ENCODE data around the gene EMILIN2.
"Not testable (repeated sequence)": the region's sequence is repeated elsewhere in the genome, so short reads cannot be mapped to it uniquely, and the experiment has no call there.

The EMILIN2 gene

DNA sequence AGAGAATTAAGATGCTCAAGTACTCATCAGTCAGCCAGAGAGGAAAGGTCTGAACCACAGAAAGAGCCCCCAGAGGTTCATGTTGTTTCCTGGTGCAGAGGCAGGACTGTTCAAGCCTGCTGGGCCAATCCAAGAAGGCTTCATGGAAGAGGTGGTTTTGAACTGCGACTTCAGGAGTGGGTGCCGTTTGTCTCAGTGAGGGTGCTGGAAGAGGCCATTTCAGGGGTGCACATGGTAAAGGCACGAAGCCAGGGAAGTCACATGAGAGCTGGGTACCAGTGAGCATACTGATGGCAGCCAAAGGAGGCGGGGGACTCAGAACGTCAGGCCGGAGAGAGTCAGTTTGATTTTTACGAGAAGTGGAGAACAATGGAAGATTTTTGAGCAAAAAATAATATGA lies 55.5 kb downstream of the EMILIN2 start:
- no peak for DNase-seq

DNA sequence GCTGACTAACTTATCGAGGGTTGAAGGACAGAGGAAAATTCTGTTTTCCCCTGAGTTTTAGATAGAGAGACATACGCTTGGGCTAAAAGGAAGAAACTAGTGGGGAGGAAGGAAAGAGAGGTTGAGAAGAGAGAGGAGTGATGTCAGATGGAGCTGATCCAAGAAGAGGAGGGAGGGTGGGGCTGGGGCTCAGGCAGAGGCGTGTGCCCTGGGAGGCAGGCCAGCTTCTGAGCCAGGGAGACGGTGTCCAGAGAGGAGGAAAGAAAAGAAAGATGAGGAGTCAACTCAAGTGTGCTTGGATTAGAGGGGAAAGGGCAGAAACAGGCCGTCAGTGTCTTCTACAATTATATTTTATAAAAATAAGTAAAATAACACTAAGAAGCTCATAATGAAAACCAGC lies 56.2 kb downstream of the EMILIN2 start:
- no peak for DNase-seq

DNA sequence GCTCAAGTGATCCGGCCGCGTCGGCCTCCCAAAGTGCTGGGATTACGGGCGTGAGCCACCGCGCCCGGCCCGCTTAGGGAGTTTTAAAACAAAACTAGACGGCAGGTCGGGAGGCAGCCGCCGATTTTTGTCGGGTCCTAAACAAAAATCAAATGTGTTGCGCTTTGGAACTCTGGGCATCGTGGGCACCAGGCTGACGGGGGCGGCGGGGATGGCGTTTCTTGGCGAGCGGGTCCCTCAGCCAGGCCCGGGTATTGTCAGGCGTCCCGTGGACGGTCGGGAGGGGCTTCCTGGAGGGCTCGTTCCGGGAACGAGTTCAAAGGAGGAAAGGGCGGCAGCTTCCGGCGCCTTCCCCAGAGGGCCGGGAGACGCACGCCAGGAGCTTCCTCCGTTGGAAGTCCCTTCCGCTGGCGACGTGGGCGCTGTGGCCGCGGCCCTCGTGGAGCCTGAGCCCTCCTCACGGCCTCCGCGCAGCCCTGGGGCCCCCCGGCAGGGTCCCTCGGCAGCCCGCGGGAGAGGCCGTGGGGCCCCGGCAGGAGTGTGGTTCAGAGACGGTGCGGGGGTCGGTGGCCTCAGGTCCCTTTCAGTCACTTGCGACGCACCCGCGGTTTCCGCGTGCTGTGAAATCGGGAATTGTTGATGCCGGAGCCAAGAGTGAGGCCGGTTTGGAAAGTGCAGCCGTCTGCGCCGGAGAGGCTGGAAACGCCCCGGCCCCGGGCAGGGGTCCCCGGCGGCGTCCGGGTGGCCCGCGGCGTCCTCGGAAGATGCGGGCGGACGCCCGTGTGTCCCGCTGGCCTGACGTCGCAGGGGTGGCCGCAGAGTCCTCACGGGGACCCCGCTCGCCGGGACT lies 59.3 kb downstream of the EMILIN2 start:
- peak; percentile 90 for DNase-seq

DNA sequence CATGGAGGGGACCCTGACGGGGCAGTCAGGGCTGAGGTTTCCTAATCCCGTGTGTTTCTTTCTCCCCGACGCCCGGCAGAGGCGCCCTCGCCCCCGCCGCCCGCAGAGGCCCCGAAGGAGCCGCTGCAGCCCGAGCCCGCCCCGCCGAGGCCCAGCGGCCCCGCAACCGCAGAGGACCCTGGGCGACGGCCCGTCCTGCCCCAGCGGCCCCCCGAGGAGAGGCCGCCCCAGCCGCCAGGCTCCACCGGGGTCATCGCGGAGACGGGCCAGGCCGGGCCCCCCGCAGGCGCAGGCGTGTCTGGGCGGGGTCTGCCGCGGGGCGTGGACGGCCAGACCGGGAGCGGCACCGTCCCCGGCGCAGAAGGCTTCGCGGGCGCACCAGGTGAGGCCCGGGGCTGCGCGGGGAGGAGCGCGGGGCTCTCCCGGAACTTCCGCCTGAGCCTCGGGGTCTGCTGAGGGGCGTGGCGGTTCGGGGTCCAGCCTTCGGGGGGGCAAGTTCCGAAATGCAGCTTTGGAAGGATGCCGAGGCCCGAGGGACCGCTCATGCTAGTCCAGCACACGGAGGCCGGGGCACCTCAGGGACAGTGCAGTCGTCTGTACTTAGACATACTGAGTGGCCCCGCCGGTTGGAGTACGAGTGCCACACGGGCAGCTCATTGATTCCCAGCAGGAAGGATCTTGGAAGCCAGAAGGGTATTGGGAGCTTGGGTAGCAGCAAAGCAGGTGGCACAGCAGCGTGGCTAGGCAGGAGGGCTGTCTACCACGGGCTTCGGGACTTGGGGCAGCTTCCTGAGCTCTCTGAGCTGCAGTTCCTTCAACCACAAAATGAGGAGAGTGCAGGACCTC lies 60.1 kb downstream of the EMILIN2 start:
- peak; percentile 81 for DNase-seq

DNA sequence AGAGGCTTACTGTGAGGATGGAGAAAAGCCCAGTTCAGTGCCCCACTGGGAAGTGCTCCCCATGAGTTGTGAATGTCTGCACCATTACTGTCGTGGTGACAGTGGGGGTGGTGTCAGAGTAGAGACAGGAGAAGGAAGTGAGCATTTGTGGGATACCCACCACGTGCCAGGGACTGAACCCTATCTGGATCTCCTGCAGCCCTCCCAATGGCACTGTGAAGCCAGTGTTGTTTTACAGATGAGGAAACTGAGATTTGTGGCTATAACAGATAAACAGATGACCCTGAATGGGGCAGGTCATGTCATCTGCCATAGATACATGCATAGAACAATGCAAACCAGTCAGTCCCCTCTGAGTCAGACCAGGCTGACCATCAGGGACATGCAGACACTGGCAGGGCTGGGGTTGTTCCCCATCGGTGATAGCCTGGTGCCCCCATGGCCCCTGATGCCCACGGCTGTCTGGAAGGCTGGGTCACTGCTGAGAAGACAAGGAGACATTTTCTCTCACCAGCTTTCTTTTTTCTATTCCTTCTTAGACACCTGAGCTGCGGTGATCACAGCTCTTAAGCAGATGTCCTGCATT lies 60.8 kb downstream of the EMILIN2 start:
- no peak for DNase-seq

DNA sequence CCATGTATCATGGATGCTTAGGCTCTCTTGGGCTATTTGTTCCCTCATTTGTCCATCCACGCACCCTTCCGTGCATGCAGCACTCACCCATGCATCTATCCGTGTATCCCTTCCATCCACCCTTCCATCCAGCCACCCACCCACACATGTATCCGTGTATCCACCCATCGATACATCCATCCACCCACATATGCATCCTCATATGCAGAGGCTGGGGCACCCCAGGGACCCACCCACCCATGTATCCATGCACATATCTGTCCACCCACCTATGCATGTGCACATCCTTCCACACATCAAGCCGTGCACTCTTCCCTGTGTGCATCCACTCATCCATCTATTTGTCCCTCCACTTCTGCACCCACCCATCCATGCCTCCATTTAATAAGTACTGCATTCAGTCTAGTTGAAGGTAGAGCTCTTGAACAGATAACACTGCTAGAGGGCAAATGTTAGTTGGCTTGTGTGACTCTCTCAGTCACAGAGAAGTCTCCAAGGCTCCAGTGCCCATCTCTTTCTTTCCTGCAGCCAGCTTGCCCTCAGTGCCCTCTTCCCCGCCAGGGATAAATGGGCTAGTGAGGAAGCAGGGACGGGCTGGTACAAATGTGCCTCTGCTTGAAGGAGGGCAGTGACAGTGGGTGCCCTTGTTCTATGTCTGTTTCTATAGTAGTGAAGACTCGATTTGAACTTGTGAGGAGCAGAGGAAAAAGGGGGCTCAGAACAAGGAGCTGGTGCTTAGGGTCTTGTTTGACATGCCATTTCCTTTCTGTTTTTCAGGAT lies 61.5 kb downstream of the EMILIN2 start:
- DNase-seq, result no peak

DNA sequence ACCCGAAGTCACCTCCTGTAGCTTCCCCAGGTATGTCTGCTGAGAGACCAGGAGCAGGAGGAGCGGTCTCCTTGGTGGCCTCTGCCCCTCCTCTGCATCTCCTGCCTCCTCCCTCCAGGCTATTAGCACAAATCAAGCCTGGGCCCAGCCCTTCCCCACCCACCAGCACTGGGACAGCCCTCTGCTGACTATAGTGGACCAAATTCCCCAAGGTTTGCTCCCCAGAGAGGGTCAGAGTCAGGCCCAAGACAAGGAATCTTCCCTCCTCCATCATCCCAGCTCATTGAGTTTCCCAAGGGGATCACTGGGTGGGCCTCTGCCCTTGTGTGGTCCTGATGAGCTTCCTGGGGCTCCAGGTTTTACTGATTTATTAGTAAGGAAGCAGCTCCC lies 62.1 kb downstream of the EMILIN2 start:
- no peak for DNase-seq

DNA sequence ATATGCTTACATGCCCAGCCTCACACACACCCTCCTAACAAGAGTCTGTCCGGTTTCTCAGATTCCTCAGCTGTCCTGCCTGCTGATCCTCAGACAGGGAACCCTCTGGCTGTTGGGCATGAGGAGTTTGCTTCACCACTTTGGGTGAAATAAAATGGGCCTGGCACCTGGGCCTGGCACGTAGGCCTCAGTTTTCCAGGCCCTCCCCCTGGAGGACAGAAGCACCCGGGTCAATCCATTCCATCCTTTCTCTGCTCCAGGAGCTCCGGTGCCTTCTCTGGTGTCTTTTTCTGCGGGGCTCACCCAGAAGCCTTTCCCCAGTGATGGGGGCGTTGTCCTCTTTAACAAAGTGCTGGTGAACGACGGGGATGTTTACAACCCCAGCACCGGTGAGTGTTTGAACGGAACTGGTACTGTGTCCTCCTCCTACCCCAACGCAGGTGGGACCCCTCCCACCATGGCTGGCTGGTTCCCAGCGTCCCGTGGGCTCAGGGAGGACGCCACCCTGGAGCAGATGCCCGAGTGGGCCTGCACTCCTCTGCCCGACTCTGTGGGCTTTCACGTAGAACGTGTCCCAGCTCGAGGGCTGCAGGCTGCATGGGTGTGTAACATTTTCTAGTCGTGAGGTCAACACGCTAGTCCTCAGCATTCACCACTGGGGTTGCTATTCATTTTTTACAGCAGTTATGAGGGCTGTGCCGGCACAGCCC lies 62.8 kb downstream of the EMILIN2 start:
- no peak for DNase-seq

DNA sequence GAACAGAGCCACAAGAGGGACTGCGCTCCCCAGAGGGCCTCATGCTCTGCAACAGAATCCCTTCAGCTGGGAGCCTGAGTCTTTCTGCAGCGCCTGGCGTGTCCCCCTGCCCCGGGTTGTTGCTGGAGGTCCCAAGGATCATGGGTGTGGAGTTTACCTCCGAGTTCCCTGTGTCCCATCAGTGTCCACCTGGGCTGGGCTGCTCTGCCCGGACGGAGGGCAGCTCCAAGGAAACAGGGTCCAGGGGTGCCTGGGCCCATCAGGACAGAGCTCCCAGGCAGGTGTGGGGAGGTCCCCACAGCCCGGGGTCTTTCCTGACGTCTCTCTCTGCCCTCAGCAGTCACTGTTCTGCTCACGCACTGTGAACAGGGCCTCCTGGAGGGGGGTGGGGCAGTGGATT lies 63.5 kb downstream of the EMILIN2 start:
- no peak for DNase-seq

DNA sequence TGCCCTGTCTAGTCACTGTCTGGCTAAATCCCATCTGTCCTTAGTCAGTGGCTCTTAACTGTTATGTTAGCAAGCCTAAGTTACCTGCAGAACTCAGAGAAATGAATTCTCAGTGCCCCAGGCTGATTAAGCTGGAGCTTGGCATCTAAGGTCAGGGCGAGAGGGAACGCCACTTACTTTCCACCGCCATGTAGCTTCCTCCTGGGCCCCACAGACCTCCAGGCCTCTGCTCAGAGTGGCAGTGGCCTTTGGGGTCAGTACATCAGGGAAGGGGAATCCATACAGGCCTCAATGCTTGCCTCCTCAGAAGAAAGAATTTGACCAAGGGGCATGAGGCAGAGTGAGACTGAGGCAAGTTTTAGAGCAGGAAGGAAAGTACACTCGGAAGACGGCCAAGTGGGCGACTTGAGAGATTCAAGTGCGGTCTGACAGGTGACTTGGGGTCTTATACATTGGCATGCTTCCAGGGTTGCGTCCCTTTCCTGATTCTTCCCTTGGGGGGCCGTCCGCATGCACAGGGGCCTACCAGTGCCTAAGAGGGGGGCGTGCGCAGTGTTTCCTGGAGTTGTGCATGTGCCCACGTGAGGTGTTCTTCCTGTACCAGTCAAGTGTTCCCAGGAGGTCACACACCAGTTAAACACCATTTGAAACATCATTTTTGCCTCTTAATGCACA lies 64.1 kb downstream of the EMILIN2 start:
- DNase-seq, result no peak

DNA sequence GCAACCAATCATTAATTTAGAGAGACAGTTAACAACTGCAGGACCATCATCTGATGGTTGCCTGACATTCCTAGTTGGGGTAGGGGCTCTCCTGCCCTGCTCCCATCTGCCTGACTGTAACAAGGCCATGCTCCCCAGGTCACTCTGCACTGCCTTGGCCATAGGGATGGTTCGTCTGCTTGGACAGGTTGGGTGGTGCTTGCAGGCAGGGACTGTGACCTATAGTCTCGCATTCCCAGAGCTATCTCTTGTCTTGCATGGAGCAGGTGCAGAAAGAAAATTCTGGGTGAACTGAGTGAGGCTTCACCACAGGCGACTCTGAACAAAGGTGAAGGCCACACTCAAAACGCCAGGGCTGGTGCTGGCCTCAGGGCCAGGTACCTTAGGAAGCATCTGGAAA lies 64.7 kb downstream of the EMILIN2 start:
- DNase-seq, result no peak

DNA sequence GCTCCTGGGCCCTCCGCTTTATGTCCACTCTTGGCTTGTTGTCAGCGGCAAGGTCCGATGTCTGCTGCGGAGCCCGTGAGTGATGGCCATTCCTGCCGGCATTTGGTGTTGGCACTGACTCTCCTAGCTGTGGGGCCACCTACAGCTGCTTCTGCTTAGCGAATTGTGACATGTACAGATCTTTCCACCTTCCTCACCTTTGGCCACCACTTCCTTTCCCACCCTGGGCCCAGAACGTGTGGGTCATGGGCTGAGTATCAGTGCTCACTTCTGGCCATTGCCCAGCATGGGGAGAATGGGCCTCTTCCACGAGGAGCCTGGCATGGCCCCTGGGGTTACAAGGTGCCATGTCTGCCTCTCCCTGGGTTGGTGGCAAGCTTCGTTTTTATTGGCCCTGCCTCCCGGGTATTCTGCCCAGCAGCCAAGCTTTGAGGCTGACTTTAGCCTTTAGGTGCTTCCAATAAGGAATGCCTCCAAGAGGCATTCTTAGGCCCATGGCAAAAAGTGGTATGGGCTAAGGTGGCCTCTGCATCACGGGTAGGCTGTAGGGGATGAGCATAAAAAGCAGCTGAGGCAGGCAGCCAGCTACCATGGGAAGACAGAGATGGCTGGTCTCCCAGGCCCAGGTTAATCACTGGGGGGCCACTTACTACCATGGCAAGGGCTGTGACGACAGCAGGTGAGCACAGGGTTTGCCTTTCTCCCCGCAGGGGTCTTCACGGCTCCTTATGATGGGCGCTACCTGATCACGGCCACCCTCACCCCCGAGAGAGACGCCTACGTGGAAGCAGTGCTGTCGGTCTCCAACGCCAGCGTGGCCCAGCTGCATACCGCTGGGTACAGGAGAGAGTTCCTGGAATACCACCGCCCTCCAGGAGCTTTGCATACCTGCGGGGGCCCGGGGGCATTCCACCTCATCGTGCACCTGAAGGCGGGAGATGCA lies 65.8 kb downstream of the EMILIN2 start:
- no peak for DNase-seq

DNA sequence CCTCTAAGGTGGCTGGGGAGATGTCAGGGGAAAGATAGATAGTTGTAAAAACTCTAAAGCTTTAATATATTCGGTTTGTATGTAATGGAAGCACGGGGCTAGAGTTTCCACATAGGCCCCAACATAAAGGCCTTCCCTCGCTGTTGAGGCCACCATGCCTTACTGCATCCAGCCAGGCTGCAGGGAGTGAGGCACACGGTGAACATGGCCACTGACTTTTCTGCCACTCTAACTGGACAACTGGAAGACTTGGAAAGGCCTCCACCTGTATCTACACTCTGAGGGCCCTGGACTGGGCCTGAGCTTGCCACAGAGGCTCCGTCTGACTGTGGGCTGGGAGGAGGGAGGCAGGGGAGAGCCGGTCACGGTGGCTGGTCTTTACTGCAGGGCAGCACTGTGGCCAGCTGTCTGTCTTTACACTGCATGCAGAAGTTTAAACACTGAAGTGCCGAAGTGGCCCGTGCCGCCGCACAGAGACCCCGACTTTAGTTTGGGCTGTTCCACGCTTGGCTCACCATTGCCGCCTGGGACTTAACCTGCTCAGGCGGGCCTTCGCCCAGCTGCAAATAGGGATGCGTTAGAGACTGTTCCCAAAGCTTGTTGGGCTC lies 66.7 kb downstream of the EMILIN2 start:
- no peak for DNase-seq

DNA sequence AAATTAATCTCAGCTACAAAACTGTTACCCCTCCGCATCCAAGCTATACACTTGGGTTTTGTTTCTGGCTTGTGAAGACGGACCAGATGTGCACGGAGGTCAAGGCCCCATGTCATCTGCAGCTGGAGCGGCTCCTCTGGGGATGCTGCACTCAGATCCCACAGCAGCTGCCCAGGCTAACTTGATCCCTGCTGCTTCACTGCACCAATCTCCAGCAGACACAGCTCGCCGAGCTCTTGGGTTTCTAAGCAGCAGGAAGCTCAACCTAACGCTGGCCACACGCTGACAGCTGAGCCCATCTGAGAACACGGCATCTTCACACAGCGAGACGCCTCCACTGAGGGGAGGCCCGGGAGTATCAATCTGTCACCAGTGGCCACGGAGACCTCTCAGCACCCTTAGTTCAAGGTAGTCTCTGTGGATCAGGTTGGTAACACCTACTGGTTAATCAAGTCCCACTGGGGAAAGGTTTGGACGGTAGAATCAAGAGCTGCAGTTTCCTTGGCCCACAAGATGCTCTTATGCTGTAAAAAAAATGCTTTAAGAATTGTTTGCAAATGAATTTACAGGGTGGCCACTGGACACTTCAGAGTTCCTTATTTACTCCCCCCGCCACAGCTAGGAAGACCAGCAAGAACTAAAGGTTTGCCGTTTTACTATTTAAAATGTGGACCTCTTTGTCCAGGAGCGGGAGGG lies 67.5 kb downstream of the EMILIN2 start:
- no peak for DNase-seq

DNA sequence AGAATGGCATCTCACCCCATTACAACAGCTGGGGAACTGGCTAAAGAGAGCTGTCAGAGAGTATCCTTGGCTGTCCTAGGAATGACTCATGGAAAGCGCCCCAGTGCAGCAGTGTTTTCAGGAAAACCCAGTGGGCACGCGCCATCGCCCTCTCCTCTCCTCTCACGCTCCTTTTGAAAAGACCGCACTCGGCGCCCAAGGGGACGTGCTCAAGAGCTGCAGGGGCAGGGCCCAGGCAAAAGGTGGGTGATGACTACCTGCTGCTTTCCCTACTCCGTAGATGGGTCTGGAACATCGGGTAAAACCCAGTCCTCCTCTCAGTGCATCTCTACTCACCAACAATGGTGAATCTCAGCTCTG lies 68.1 kb downstream of the EMILIN2 start:
- DNase-seq, result no peak

DNA sequence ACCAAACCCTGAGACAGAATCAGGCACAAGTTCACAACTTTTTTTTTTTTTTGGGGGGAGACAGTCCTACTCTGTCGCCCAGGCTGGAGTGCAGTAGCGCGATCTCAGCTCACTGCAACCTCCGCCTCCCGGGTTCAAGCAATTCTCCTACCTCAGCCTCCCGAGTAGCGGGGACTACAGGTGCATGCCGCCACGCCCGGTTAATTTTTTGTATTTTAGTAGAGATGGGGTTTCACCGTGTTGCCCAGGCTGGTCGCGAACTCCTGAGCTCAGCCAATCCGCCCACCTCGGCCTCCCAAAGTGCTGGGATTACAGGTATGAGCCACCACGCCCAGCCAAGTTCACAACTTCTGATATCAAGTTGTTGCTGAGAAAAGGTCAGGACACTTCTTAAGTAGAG lies 68.7 kb downstream of the EMILIN2 start:
- DNase-seq, result not testable (repeated sequence)

DNA sequence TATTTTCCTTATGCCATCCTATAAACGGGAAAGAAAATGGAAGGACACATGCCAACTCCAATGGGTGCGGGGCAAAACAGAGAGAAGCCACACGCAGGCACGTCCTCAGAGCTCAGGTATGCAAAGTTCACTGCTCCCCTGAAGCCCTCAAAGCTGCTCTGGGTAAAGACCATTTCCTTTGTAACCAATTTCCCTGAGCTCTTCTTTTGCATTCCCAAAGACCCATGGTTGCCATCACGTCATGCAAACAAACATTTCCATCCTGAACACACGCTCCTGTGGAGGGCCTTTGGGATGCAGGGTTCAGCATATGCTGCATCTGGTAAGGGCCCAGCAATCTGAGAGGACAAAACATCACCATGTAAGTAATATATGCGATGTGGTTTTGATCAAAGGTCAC lies 69.4 kb downstream of the EMILIN2 start:
- DNase-seq, result peak; percentile 66

DNA sequence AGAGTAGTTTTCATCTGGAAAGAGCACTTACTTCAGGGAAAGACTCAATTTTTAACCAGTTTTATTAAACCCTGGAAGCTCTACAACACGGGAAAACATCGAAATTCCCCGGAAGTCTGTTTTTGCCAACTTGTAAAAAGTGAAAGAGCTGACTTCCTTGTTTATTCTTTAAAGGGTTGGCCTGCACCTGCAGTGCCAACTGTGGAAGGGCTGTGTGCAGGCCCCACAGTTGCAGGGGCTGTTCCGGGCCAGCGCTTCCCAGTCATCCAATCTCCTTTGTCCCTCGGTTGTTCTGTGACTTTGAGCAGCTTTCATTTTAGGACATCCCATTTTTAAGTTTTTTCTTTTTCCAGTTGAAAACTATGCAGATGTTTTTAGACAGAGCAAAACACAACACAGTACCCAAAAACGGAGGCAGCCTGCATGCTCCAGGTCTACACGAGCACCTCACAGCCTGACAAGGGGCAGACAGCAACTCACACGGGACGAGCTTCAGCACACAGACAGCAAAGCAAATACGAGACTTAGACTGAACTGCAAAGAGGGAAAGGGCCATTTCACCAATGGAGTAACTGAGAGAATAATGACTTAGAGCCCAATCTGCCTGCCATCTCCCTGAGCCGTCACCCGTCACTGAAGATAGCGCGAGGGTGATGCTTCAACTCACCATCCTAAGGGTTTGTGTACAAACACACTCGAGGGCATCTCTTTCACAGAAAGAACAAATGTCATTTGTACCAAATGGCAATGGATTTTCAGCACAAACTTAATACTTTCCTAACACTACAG lies 70.6 kb downstream of the EMILIN2 start:
- DNase-seq, result peak; percentile 83
